Fibroblast of villous mesenchyme (primary cell): ENCODE measurements around the gene HSF2BP. TPM values are rescaled to one million over a fixed set of nuclear protein-coding genes. Genes with fewer than 3 reads are reported as not detected.
"Not testable (repeated sequence)": the region's sequence is repeated elsewhere in the genome, so short reads cannot be mapped to it uniquely, and the experiment has no call there.

Experiments
- DNase-seq: peaks from one replicate; pipeline ENCODE4 v3.0.0-alpha.2; 2010; ENCODE audit warnings: low read depth
- H3K4me3 ChIP-seq: 2 replicates; pipeline ENCODE4 v1.5.1; 2011; ENCODE audit warnings: low read depth, mild to moderate bottlenecking, low read length
- total RNA-seq: library from RNA; depleted of rRNA; stranded (reverse); fragments of >200 nt; gene quantifications from 2 replicates; pipeline ENCODE4 v1.2.3, GENCODE V29; 2012
- TF ChIP-seq, protein P1 (sequence below): IDR thresholded peaks from 2 replicates; pipeline ENCODE4 v1.5.1; 2012; ENCODE audit warnings: low read depth, mild to moderate bottlenecking, low read length; ENCODE audit not compliant: insufficient read depth

HSF2BP gene
- total RNA-seq, 1 donor, result 2.6 TPM

DNA sequence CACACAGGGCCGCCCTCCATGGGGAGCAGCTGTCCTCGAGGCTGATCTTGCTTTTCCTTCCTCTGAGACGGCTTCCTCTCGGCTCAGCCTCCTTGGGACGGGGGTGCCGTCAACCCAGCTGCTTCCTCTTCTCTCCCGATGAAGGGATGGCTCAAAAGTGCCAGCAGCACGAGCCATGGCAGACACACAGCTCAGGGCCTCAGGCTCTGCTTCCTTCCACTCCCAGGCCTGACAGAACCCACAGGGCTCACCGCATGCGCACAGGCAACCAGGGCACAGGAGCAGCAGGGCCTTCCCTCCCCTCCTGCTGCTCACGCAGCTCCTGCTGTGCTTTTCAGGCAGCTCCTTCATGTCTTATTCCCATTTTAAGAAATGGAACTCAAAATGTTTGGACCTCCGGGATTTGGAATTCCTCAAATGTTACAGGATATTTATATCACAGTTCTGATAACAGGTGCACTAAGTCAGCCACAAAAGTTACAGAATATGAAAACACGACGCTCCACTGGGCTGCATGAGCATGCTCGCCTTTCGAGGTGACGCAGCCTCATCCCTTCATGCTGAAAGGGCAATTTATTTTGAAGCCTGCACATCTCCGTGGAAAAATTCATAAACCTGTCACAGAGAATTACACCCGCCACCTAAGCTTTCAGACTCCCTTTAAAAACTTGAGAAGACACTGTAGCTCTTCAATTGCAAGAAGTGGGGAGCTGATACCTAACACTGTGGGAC lies 84.4 kb downstream of the HSF2BP start:
- TF ChIP-seq, protein P1, sequence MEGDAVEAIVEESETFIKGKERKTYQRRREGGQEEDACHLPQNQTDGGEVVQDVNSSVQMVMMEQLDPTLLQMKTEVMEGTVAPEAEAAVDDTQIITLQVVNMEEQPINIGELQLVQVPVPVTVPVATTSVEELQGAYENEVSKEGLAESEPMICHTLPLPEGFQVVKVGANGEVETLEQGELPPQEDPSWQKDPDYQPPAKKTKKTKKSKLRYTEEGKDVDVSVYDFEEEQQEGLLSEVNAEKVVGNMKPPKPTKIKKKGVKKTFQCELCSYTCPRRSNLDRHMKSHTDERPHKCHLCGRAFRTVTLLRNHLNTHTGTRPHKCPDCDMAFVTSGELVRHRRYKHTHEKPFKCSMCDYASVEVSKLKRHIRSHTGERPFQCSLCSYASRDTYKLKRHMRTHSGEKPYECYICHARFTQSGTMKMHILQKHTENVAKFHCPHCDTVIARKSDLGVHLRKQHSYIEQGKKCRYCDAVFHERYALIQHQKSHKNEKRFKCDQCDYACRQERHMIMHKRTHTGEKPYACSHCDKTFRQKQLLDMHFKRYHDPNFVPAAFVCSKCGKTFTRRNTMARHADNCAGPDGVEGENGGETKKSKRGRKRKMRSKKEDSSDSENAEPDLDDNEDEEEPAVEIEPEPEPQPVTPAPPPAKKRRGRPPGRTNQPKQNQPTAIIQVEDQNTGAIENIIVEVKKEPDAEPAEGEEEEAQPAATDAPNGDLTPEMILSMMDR, result no peak
- DNase-seq, result no peak
- H3K4me3 ChIP-seq, result no peak overlapping the region

DNA sequence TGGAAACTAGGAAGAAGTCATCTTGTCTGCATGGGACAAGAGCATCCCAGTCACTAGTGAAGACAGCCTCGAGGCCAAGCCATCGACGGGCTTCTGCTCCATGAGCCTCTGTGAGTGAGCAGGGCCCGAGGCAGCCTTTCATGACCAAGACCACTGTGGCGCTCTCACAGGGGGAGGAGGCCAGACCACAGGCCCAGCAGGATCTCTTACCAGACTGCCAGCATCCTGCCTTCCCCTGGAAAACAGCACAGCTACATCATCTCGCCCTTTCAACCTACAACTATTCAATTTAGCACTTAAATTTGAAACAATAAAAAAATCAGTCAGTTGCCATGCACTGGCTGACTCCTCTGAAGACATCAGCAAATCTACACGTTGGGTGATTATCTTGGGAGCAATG lies 85.4 kb downstream of the HSF2BP start:
- H3K4me3 ChIP-seq, result no peak overlapping the region
- no peak for DNase-seq
- TF ChIP-seq, protein P1, result no peak

DNA sequence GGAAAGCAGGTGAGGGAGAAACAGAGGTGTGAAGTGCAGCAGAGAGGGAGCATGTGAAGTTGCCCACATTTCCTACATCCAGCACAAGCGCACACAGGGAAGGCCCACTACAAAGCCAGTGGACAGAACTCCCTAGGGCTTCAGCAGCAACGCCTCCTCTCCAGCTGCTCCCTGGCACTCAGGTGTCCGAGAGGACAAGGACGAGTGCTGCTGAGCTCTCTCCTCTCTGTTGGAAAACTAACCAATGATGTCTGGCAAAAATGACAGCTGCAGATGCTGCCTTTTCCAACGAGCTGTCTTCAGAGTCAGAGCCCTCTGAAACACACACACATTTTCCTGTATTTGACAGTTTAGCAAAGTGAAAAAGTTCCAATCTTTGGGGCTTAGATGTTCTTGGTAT lies 86.8 kb downstream of the HSF2BP start:
- no peak for DNase-seq
- no peak overlapping the region for H3K4me3 ChIP-seq
- TF ChIP-seq, protein P1, result no peak

DNA sequence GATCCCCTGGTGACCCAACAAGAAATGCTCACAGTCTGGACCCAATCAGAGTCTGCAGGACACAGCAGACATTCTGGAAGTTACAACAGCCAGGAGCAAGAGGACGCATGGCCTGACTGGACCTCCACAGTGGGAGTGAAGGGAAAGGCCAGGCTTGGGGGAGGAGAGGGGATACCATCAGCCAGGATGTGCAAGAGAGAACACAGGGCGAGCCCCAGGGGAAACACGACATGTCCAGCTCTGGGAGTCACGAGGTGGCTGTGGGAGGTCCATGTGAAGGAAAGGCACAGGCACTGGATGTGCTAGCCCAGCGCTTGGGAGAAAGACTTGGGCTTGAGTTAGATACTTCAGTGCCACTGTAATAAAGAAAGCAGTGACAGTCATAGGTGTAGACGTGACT lies 87.3 kb downstream of the HSF2BP start:
- H3K4me3 ChIP-seq, result no peak overlapping the region
- TF ChIP-seq, protein P1, result no peak
- DNase-seq, result no peak

DNA sequence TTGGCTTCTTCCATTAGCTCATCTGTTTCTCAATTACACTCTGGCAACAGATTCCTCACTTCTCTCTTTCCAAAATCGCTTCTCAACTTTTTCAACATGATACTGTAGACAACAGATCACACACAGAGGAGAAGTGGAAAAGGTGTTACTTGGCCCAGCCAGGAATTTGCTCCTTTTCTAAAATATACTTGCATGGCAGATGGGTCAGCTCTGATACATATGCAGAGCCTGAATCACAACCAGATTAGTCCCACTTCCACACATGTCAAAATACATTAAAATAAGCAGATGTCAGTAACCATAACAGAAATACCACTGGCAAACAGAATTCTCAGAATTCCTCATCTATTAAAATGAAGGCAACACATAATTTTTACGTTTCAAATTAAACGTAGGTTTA lies 89.1 kb downstream of the HSF2BP start:
- H3K4me3 ChIP-seq, DNase-seq: not testable (repeated sequence)

DNA sequence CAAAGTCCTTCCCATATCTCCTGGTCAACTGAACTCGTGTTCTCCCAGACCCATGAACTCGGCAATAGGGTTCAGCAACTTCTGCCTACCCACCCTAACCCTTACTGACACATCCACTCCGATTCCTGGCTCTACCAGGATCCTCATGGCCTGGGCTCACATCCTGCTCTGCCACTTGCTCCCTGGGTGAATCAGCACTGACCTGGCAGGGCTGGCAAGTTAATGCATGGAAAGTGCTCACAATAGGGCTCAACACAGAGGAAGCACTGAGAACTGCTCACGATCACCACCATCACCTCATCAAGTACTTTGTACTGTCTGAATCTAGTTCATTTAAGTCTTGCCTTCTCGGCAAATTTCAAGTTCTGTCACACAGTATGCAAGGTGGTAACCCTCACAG lies 96.8 kb downstream of the HSF2BP start:
- H3K4me3 ChIP-seq, DNase-seq: not testable (repeated sequence)

DNA sequence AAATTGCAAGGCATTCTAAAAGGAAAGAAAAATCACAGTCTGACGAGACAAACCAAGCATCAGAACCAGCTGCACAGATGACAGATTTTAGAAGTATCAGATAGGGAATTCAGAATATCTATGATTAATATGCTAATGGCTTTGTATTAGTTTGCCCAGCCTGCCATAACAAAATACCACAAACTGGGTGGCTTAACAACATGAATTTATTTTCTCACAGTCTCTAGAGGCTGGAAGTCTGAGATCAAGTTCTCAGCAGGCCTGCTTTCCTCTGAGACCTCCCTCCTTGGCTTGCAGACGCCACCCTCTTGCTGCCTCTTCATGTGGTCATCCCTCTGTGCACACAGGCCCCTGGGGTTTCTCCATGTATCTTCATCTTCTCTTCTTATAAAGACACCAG lies 118.7 kb downstream of the HSF2BP start:
- not testable (repeated sequence) for H3K4me3 ChIP-seq, DNase-seq

DNA sequence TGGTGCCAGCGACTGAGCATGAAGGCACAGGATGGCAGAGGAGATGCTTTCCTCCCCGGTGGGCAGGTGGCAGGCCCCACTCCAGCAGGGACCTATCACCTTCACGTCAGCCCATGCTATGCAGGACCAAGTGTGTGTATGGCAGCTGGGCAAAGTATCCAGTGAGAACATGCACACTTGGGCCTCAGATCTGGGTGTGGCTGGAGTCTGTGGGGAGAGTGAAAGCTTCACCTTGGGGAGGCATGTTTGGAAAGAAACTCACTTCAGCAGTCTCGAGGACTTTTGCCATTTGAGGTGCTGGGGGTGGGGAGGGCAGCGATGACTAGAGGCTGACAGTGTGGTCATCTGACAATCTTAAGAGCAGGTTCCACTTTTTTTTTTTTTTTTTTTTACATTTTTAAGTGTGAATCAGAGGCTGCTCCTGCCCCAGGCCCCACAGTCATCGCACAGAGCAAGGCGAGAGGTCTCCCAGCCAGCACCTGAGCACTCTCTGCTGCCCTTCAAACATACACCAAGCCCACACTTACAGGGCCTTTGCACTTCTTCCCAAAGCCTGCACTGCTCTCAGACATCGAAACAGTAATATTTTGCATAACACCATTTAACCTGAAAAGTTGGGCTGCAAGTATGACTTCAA lies 136.7 kb downstream of the HSF2BP start:
- not testable (repeated sequence) for H3K4me3 ChIP-seq, DNase-seq

DNA sequence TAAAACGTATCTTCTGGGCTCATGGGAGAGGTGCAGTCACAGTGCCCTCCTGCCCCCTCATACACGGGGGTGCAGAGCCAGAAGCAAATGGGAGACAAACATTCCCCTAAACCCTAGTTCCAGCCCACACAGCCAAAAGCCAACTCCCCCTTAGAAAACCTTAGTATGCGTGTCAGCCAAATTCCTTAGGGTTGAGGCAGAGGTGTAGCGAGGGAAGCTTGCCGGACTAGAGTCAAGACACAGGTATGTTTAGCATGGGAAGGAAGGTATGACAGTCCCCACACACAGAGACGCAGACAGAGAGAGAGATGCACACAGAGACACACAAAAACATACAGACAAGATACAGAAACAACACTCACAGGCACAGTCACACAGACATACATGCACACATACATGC lies 141.6 kb downstream of the HSF2BP start:
- not testable (repeated sequence) for H3K4me3 ChIP-seq, DNase-seq

DNA sequence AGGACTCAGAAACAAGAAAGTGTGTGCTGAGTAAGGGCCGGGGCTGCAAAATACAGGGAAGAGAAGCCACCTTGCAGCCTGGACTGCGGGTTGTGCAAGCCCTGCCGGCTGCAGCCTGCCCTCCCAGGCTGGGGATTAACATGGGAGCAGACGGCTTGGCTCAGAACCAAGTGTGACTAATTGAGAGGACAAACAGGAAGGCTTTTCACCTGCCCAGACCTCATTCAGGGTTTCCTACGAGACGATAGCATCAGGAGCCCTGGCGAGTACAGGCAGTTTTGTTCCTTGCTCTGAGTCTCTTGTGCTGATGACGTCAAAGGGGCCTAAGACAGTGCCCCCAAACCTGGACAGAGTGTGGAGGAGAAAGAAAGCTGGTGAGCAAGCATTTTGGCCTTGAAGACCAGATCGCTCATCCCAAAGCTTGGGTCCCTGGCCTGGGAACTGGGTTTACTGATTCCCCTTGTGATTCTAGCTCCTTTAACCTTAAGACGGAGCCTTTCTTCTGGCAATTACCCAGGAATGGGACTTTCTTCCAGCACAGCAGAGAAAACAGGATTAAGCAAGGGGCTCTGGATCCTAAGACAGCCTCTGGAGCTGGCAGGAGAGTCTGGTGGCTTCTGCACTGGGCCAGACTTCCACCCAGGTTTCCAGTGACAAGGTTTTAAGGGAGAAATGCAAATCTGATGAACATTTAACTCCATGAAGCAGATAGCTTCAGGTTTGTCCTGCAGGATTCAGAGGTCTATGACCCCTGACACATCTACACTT lies 142.2 kb downstream of the HSF2BP start:
- not testable (repeated sequence) for H3K4me3 ChIP-seq, DNase-seq

DNA sequence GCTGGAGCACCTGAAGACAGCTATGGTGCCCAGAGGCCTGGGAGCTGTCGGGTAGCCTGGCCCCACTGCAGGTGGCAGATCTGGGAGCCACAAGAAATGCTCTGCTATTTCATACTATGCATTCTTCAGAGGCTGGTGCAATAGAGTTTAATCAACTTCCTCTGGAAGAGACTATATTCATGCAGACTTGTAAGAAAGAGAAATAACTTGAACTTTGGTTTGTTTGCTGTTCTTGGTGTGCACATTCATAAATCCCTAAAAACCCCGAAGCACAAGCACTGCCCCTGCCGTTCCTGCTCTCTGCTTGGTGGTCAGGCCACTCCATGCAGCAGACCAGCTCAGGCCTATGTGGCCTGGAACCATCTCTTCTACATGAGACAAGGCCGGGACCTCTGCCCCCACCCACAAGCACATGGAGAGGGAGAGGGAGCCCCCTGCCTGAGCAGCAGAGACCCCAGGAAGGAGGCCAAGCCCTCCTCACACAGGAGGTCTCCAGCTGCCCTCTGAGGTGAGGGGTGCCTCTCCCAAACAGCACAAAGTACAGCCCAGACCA lies 142.9 kb downstream of the HSF2BP start:
- H3K4me3 ChIP-seq, DNase-seq: not testable (repeated sequence)

DNA sequence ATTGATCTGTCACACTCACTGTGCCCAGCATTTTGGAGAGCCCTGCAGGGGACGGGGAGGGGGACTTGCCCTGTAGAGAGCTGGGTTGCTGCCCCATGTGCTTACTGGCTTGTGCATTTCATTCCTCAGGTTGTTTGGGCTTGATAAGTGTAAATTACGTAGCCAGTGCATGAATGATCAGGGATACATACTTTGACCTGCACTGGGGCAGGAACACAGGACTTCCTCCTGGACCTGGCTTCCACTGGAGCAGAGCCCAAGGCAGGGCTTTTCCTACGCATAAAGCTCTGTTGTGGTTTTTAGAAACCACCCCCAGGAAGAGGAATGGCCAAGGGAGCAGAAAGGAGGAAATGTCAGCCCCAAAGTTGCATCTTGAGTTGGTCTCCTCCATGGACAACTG lies 144.5 kb downstream of the HSF2BP start:
- not testable (repeated sequence) for H3K4me3 ChIP-seq, DNase-seq

DNA sequence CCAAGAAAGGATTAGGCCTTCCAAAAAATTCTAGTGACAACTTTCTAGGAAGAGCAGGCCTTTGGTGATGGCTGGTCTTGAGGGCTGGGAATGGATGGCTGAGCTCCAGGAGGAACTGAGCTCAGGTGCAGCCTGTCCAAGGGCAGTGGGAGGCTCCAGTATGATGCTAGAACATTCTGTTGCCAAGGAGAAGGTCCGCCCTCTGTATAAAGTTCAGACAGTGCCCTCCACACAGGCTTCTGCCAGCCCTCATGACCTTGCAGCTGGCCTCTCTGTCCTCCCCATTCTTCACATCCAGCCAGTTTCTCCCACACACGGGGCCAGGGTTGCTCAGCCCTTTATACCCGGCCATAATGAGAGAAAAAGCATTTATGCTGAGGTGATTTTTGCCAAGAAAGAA lies 146.3 kb downstream of the HSF2BP start:
- not testable (repeated sequence) for DNase-seq

More for the DNA sequence above, 146.3 kb downstream of the HSF2BP start:
- H3K4me3 ChIP-seq, result not testable (repeated sequence)
